Activated CD4-positive, alpha-beta T cell treated with anti-CD3 and anti-CD28 coated beads, Interleukin-2, amount 10 ng/mL, durations not matched to agents 24 days and 14 days (primary cell): ENCODE results near the gene ANGPTL8. TPM values are rescaled to one million over a fixed set of nuclear protein-coding genes. Genes with fewer than 3 reads are reported as not detected.

Experiments
- DNase-seq: peaks from one replicate; pipeline ENCODE4 v3.0.0; 2022
- H3K27ac Mint-ChIP-seq: one replicate; pipeline ENCODE4 v1.8.0; 2022; ENCODE audit warnings: mild to moderate bottlenecking, mixed read lengths
- H3K27me3 Mint-ChIP-seq: one replicate; pipeline ENCODE4 v1.8.0; 2022; ENCODE audit warnings: mixed read lengths
- H3K36me3 Mint-ChIP-seq: one replicate; pipeline ENCODE4 v1.8.0; 2022; ENCODE audit warnings: low read depth, mild to moderate bottlenecking, mixed read lengths
- H3K4me1 Mint-ChIP-seq: one replicate; pipeline ENCODE4 v1.8.0; 2021; ENCODE audit warnings: mixed read lengths
- H3K4me3 Mint-ChIP-seq: one replicate; pipeline ENCODE4 v1.8.0; 2022; ENCODE audit warnings: mild to moderate bottlenecking, moderate library complexity, mixed read lengths
- H3K9me3 Mint-ChIP-seq: one replicate; pipeline ENCODE4 v1.8.0; 2021; ENCODE audit warnings: mixed read lengths
- intact Hi-C: fragments of 100-400 bp; cut with micrococcal nuclease; formaldehyde crosslinking; loops from one replicate; pipeline ENCODE4 v1.15.1; 2023
- total RNA-seq: library from RNA; stranded (reverse); gene quantifications from 2 replicates; pipeline ENCODE4 v1.2.3, GENCODE V29; 2022

ANGPTL8 gene, protein sequence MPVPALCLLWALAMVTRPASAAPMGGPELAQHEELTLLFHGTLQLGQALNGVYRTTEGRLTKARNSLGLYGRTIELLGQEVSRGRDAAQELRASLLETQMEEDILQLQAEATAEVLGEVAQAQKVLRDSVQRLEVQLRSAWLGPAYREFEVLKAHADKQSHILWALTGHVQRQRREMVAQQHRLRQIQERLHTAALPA
- not detected in 2 replicates for total RNA-seq

DNA sequence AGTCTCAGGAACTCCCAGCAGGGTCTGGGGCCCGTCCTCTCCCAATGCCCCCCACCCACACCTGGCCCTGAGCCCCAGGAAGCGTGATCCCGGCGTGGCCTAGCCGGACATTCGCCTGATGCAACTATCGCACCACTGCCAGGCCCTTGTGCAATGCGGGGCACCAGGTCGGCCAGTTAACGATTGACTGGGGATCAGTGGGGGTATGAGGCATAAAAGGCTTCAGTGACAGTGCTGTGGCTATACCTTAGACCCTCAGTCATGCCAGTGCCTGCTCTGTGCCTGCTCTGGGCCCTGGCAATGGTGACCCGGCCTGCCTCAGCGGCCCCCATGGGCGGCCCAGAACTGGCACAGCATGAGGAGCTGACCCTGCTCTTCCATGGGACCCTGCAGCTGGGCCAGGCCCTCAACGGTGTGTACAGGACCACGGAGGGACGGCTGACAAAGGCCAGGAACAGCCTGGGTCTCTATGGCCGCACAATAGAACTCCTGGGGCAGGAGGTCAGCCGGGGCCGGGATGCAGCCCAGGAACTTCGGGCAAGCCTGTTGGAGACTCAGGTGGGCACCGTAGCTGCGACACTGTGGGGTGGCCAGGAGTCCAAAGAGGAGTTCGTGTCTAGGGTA lies at the start of gene ANGPTL8:
TSS of gene ANGPTL8 (plus strand) at position 243 of the 624 bp plus-strand sequence. CDS start at position 262, 19 bp downstream.
- Mint-ChIP-seq H3K27me3 (peaks cover 2% of the 10 kb centered on the region), H3K36me3 (no peaks in the 10 kb centered on the region), H3K4me1 (no peaks in the 10 kb centered on the region), H3K9me3 (peaks cover 4% of the 10 kb centered on the region), H3K27ac (no peak within 1 kb of the TSS), H3K4me3 (no peak within 1 kb of the TSS)
- no peak for DNase-seq
- intact Hi-C loops, result no loop called here

- intact Hi-C loops, result no loop called here
- H3K4me1 Mint-ChIP-seq, result peaks cover under 1% of the 10 kb centered on the region
- H3K36me3 Mint-ChIP-seq, result no peaks in the 10 kb centered on the region
- DNase-seq, result no peak
- no peak overlapping the region for H3K4me3 Mint-ChIP-seq
- no peaks in the 10 kb centered on the region for H3K9me3 Mint-ChIP-seq
- H3K27me3 Mint-ChIP-seq, result peaks cover 6% of the 10 kb centered on the region
- no peak overlapping the region for H3K27ac Mint-ChIP-seq
Observed at GRCh38 chr19:11190501-11190900, 48.9 kb upstream of the ANGPTL8 start.

- intact Hi-C loops, result no loop called here
- Mint-ChIP-seq H3K27ac (no peak overlapping the region), H3K27me3 (peaks cover 8% of the 10 kb centered on the region), H3K4me1 (peaks cover 2% of the 10 kb centered on the region), H3K4me3 (no peak overlapping the region), H3K36me3 (no peaks in the 10 kb centered on the region), H3K9me3 (no peaks in the 10 kb centered on the region)
- DNase-seq, result no peak
Observed at GRCh38 chr19:11191273-11191755, 48.1 kb upstream of the ANGPTL8 start.

DNA sequence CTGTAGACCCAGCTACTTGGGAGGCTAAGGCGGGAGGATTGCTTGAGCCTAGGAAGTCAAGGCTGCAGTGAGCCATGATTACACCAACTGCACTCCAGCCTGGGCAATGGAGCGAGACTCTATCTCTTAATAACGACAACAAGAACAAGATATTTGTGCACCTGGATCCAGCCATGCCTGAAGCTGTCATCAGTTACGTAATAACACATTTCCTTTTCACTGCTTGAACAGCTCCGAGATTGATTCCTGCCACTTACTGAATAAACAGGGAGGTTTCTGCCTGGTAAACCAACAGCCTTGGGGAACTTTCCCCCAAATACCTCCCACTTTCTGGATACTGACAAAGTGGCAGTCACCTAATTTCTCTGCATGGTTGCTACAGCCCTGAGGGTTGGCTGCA lies 47.5 kb upstream of the ANGPTL8 start:
- no peaks in the 10 kb centered on the region for H3K9me3 Mint-ChIP-seq
- no peak overlapping the region for H3K27ac Mint-ChIP-seq
- intact Hi-C loops, result no loop called here
- H3K36me3 Mint-ChIP-seq, result no peaks in the 10 kb centered on the region
- no peak overlapping the region for H3K4me3 Mint-ChIP-seq
- peaks cover 5% of the 10 kb centered on the region for H3K4me1 Mint-ChIP-seq
- DNase-seq, result no peak
- H3K27me3 Mint-ChIP-seq, result peaks cover 9% of the 10 kb centered on the region

DNA sequence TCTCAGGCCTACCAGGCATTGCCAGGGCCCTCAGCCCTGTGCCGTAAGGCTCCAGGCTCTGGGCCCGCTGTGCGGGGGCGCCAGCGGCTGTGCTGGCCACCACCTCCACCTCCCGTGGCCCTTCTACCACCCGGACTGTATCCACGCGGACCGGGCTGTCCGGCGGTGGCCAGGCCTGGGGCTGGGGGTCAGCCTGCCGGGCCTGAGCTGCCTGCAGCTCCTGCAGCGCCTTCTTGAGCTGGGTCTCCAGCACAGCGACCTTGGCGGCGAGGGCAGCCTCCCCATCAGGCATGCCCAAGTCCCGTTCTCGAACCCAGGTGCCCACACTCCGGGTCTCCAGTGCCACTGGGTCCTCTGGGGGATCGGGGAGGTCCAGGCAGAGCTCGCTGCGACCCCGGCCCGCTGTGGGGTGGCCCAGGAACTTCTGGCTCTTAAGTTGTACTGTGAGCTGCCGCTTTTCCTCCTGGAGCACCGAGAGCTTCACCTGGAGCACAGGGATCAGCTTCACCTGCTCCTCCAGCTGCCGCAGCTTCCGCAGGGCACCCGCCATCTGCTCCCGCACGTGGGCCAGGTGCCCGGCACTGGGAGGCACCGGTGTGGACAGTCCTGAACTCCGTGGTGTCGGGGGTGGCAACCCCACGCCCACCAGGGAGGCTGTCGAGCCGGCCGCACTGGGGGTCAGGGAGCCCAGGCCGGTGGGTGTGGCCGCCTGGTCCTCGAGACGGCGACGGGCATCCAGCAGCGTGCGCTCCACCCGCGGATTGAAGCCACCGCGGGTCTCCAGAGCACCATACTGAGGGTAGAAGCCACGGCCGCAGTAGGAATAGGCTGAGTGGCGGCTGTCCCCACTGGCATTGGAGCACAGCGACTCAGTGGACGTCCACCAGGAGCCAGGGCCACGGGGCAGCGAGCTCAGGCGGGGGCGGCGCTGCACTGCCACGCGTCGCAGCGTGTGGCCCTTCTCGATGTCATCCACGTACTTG lies 46.2 kb upstream of the ANGPTL8 start:
- peaks cover 9% of the 10 kb centered on the region for H3K27me3 Mint-ChIP-seq
- H3K4me1 Mint-ChIP-seq, result peaks cover 7% of the 10 kb centered on the region
- intact Hi-C loops, result no loop called here
- no peak overlapping the region for H3K4me3 Mint-ChIP-seq
- no peak for DNase-seq
- H3K27ac Mint-ChIP-seq, result no peak overlapping the region
- H3K9me3 Mint-ChIP-seq, result no peaks in the 10 kb centered on the region
- H3K36me3 Mint-ChIP-seq, result no peaks in the 10 kb centered on the region

GRCh38 chr19:11194173-11194572 lies 45.2 kb upstream of the ANGPTL8 start:
- peaks cover 7% of the 10 kb centered on the region for H3K4me1 Mint-ChIP-seq
- peaks cover 11% of the 10 kb centered on the region for H3K27me3 Mint-ChIP-seq
- no peak overlapping the region for H3K27ac Mint-ChIP-seq
- intact Hi-C loops, result no loop called here
- H3K36me3 Mint-ChIP-seq, result no peaks in the 10 kb centered on the region
- no peaks in the 10 kb centered on the region for H3K9me3 Mint-ChIP-seq
- H3K4me3 Mint-ChIP-seq, result no peak overlapping the region
- no peak for DNase-seq

- DNase-seq, result peak; percentile 62
- Mint-ChIP-seq H3K9me3 (no peaks in the 10 kb centered on the region), H3K4me3 (no peak overlapping the region), H3K4me1 (peaks cover 7% of the 10 kb centered on the region), H3K27me3 (peaks cover 13% of the 10 kb centered on the region), H3K36me3 (no peaks in the 10 kb centered on the region), H3K27ac (no peak overlapping the region)
- intact Hi-C loops, result loop anchor here (5.0 kb wide), 1 partner anchor 38 kb away; the partner anchor contains the start of gene SPC24
Observed at GRCh38 chr19:11194656-11195558, 44.5 kb upstream of the ANGPTL8 start.

DNA sequence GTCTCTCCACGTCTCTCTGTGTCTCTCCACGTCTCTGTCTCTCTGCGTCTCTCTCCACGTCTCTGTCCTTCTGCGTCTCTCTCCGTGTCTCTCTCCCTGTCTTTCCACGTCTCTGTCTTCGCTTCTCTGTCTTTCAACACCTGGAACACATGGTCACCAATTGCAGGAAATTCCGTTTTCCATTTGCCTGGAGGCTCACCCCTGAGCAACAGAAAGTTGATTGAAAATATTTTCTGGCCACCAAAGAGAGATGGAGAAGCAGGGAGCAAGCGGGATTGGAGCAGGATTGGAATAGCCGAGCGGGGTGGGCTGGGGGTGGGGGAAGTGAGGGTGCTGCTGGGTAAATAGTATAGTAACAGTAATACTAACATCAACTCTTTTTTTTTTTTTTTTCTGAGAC lies 43.7 kb upstream of the ANGPTL8 start:
- peaks cover 7% of the 10 kb centered on the region for H3K4me1 Mint-ChIP-seq
- H3K36me3 Mint-ChIP-seq, result no peaks in the 10 kb centered on the region
- H3K27ac Mint-ChIP-seq, result no peak overlapping the region
- H3K27me3 Mint-ChIP-seq, result peaks cover 13% of the 10 kb centered on the region
- no peaks in the 10 kb centered on the region for H3K9me3 Mint-ChIP-seq
- DNase-seq, result no peak
- intact Hi-C loops, result loop anchor here (5.0 kb wide), 1 partner anchor 38 kb away; the partner anchor contains the start of gene SPC24
- H3K4me3 Mint-ChIP-seq, result peak overlapping the region; percentile 1

GRCh38 chr19:11196406-11197287 lies 42.8 kb upstream of the ANGPTL8 start:
- peaks cover 13% of the 10 kb centered on the region for H3K27me3 Mint-ChIP-seq
- no peaks in the 10 kb centered on the region for H3K9me3 Mint-ChIP-seq
- H3K4me1 Mint-ChIP-seq, result peaks cover 7% of the 10 kb centered on the region
- H3K27ac Mint-ChIP-seq, result peak overlapping the region; percentile 25
- H3K4me3 Mint-ChIP-seq, result peak overlapping the region; percentile 84
- no peaks in the 10 kb centered on the region for H3K36me3 Mint-ChIP-seq
- DNase-seq, result peak; percentile 68
- intact Hi-C loops, result loop anchor here (5.0 kb wide), 1 partner anchor 39 kb away; the partner anchor contains the start of gene SPC24

- H3K9me3 Mint-ChIP-seq, result no peaks in the 10 kb centered on the region
- no peaks in the 10 kb centered on the region for H3K36me3 Mint-ChIP-seq
- peak within 1 kb of the TSS; percentile 25 for H3K27ac Mint-ChIP-seq
- intact Hi-C loops, result loop anchor here (5.0 kb wide), 1 partner anchor 40 kb away; the partner anchor contains the start of gene SPC24
- peak; percentile 93 for DNase-seq
- H3K4me3 Mint-ChIP-seq, result peak within 1 kb of the TSS; percentile 84
- H3K27me3 Mint-ChIP-seq, result peaks cover 13% of the 10 kb centered on the region
- peaks cover 7% of the 10 kb centered on the region for H3K4me1 Mint-ChIP-seq
Observed at GRCh38 chr19:11197291-11198174, 41.9 kb upstream of the ANGPTL8 start, which contains the start of gene KANK2. Gene KANK2, minus strand, starts transcription at chr19:11197545. Its CDS starts 3,034 bp downstream, at chr19:11194511.

- peaks cover 7% of the 10 kb centered on the region for H3K4me1 Mint-ChIP-seq
- peak overlapping the region; percentile 77 for H3K4me3 Mint-ChIP-seq
- H3K9me3 Mint-ChIP-seq, result no peaks in the 10 kb centered on the region
- DNase-seq, result no peak
- H3K27me3 Mint-ChIP-seq, result peaks cover 16% of the 10 kb centered on the region
- intact Hi-C loops, result loop anchor here (5.0 kb wide), 1 partner anchor 41 kb away; the partner anchor contains the start of gene SPC24
- H3K36me3 Mint-ChIP-seq, result no peaks in the 10 kb centered on the region
- H3K27ac Mint-ChIP-seq, result no peak overlapping the region
Observed at GRCh38 chr19:11198175-11198534, 41.3 kb upstream of the ANGPTL8 start.
